ENCODE results near the gene PDZK1IP1.
"Not testable (repeated sequence)": the region's sequence is repeated elsewhere in the genome, so short reads cannot be mapped to it uniquely, and the experiment has no call there.

Gene PDZK1IP1

DNA sequence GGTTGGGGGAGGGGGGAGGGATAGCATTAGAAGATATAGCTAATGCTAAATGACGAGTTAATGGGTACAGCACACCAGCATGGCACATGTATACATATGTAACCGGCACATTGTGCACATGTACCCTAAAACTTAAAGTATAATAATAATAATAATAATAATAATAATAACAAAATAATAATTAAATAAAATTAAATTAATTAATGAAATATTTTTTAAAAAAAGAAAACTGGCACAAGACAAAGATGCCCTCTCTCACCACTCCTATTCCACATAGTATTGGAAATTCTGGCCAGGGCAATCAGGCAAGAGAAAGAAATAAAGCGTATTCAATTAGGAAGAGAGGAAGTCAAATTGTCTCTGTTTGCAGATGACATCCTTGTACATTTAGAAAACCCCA lies 31.9 kb downstream of the PDZK1IP1 start:
- Mint-ChIP-seq H3K9me3 (peaks cover 17% of the 10 kb centered on the region), H3K27me3 (peaks cover 36% of the 10 kb centered on the region)
- H3K4me1 Mint-ChIP-seq, H3K27ac Mint-ChIP-seq, H3K4me3 Mint-ChIP-seq, ATAC-seq, H3K36me3 Mint-ChIP-seq: not testable (repeated sequence)

DNA sequence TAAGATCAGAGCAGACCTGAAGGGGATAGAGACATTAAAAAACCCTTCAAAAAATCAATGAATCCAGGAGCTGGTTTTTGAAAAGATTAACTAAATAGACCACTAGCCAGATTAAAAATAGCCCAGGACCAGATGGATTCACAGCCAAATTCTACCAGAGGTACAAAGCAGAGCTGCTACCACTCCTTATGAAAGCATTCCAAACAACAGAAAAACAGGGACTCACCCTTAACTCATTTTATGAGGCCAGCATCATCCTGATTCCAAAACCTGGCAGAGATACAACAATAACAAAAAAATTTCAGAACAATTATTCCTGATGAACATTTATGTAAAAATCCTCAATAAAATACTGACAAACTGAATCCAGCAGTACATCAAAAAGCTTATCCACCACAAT lies 33.4 kb downstream of the PDZK1IP1 start:
- Mint-ChIP-seq H3K27me3 (peaks cover 38% of the 10 kb centered on the region), H3K9me3 (peaks cover 17% of the 10 kb centered on the region)
- not testable (repeated sequence) for H3K36me3 Mint-ChIP-seq, H3K4me1 Mint-ChIP-seq, H3K27ac Mint-ChIP-seq, H3K4me3 Mint-ChIP-seq, ATAC-seq

DNA sequence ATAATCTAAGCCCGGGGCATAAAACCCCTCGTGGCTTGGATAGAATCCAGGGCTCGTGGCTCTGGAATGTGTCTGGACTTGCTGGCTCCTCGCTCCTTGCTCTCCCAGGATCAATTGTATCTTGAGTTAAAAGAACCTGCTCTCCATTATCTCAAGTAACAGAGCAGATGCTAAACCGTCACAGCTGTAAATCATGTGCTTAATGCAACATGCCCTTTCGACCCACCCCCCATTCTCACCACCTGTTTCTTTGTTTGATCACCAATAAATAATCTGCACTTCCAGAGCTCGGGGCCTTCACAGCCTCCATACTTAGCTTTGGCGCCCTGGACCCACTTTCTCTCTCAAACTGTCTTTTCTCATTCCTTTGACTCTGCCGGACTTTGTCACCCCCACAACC lies 40.7 kb downstream of the PDZK1IP1 start:
- not testable (repeated sequence) for H3K4me3 Mint-ChIP-seq, ATAC-seq, H3K36me3 Mint-ChIP-seq, H3K9me3 Mint-ChIP-seq, H3K4me1 Mint-ChIP-seq, H3K27ac Mint-ChIP-seq
- peaks cover 56% of the 10 kb centered on the region for H3K27me3 Mint-ChIP-seq

DNA sequence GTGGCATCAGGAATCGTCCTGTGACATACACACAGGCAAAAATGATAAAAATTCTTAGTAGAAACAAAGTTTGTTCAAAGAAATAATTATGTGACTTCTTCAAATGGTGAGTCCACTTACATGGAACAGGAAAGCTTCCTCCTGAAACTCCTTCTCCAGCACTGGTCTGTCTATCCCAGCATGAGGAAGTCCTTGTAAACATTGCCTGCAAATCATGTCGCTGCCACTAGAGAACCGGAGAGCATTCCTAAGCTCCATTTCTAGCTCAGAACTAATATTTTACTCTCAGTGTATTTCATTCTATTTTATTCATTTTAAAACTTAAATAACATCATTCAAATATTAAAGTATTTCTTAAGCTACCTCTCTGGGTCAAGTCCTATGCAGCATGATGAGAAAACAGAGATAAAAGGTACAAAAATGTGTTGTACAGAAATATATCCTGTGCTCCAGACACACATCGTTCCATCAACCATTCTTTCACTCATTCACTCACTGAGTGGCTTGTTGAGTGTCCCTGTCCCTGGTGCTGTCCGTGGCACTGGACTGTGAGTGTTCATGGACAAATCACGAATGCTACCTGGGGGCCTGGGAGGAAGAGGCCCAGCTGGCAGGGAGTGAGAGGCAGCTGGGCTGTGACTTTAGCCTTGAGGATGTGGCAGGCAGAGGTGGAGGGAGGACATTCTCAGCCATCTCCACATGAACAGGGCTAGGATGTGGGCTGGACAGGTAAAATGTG lies 42.6 kb downstream of the PDZK1IP1 start:
- Mint-ChIP-seq H3K27me3 (peaks cover 52% of the 10 kb centered on the region), H3K4me3 (no peak overlapping the region), H3K27ac (no peak overlapping the region), H3K4me1 (no peaks in the 10 kb centered on the region), H3K36me3 (no peaks in the 10 kb centered on the region), H3K9me3 (no peaks in the 10 kb centered on the region)
- ATAC-seq = no peak

DNA sequence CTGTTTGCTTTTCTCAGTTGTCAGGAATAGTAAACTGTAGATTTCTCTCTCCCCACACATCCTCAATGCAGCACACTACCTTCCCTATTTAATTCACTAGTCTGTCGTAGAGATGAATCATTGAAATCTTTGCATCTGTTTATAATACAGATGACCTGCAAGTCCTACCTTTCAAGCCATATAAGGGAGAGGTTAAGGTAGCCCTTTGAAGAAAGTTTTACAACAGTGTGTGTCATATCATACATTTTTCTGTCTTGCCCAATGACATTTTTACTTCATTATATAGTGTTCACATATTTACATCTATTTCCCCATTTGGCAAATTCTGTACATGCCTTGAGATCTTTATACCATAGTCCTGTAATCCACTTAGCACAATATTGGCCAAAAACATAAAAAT lies 43.3 kb downstream of the PDZK1IP1 start:
- not testable (repeated sequence) for H3K9me3 Mint-ChIP-seq, H3K36me3 Mint-ChIP-seq, H3K27ac Mint-ChIP-seq, H3K4me3 Mint-ChIP-seq, ATAC-seq, H3K4me1 Mint-ChIP-seq
- H3K27me3 Mint-ChIP-seq = peaks cover 52% of the 10 kb centered on the region

DNA sequence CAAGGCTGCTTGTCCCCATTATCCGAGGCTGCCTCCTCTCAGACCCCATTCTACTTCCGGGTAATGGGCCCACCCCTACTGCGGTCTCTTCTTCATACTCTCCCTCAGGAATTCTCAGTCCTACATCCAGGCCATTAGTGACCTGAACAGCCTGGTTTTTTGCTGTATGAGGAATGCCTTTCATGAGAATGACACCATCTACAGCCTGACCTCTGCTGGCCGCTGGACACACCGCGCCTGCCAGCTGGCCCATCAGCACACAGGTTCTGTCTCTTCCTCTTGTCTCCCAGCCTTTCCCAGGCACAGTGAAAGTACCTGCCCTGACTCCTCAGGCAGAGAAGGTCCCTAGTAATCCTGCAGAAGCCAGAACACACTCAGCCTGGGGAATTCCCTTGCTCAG lies 46.2 kb downstream of the PDZK1IP1 start:
- not testable (repeated sequence) for ATAC-seq, H3K9me3 Mint-ChIP-seq, H3K4me3 Mint-ChIP-seq, H3K27ac Mint-ChIP-seq, H3K4me1 Mint-ChIP-seq, H3K36me3 Mint-ChIP-seq
- peaks cover 25% of the 10 kb centered on the region for H3K27me3 Mint-ChIP-seq

DNA sequence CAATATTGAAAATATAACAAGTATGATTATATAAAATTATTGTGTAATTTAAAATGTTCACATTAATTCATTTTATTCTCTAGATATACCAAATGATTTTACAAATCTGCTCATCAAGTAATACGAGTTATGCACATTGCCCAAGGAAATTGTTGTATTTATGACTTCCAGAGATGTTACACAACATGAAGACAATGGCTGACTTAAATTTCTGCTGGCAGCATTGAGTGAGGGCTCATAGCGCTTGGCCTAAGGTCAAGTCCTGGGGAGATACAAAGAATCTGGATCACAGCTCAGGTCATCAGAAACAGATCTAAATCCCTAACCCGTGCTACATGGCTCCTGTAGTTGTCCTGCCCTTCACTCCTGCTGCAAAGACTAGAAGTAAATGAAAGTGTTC lies 49.5 kb downstream of the PDZK1IP1 start:
- H3K27ac Mint-ChIP-seq, H3K9me3 Mint-ChIP-seq, H3K4me3 Mint-ChIP-seq, H3K36me3 Mint-ChIP-seq, H3K4me1 Mint-ChIP-seq, ATAC-seq: not testable (repeated sequence)
- peaks cover 10% of the 10 kb centered on the region for H3K27me3 Mint-ChIP-seq

DNA sequence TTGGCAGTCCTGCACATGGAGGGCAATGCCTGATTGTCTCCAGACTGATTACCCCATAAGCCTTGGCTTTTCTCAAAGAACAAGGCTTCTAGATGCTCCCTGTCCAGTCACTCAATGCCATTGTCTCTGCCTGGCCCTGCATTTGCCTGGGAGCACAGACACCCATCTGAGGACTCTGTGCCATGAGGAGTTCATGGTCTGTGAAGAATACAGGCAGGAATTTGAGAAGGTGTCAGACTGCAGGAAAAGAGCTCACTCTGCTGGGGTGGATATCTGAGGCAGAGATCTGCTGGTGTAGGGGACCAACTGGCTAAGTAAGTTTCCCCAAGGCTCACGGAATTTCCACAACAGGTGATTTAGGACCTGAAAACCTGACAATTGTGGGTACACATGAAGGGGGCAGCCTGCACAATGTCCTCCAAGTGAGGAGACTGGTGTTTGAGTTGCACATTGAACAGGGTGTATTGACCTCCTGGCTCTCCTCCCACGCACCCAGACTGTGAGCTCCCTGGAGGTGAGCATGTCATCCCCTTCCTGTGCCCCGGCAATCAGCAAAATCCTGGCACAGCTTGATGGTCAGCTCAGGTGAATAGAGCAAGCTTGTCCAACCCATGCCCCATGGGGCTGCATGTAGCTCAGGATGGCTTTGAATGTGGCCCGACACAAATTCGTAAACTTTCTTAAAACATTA lies 51.8 kb downstream of the PDZK1IP1 start:
- no peak overlapping the region for H3K27ac Mint-ChIP-seq
- no peaks in the 10 kb centered on the region for H3K4me1 Mint-ChIP-seq
- H3K36me3 Mint-ChIP-seq = no peaks in the 10 kb centered on the region
- no peaks in the 10 kb centered on the region for H3K9me3 Mint-ChIP-seq
- H3K27me3 Mint-ChIP-seq = peaks cover 10% of the 10 kb centered on the region
- ATAC-seq = no peak
- no peak overlapping the region for H3K4me3 Mint-ChIP-seq

DNA sequence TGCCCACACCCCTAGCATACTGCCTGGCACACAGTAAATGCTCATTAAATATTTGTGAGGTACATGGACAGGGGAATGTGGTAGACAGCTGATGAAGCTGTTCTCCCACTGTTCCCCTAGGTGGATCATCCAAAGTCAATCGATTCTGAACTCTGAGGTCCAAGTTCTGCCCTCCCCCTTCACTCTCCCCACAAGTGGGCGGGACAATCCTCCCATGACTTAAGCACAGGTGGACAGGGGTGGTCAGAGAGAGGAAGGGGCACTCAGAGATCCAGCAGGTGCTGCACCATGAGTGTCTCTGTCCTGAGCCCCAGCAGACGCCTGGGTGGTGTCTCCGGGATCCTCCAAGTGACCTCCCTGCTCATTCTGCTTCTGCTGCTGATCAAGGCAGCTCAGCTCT lies 52.6 kb downstream of the PDZK1IP1 start, which contains the start of gene CYP4A22:
CYP4A22 (plus strand) TSS at position 244 of the 400 bp plus-strand sequence; CDS start at position 289, 45 bp downstream.
- Mint-ChIP-seq H3K4me3 (no peak within 1 kb of the TSS), H3K9me3 (no peaks in the 10 kb centered on the region), H3K36me3 (no peaks in the 10 kb centered on the region), H3K4me1 (no peaks in the 10 kb centered on the region), H3K27me3 (peaks cover 6% of the 10 kb centered on the region), H3K27ac (no peak within 1 kb of the TSS)
- ATAC-seq = no peak

Measured in stimulated activated memory B cell treated with anti-CD40 and anti-IgM and Interleukin-4, amounts not matched to agents 10 μg/mL and 1 μg/mL and 100 μg/mL, for 72 hours (primary cell).